Endothelial cell of umbilical vein (primary cell): Measurements from ENCODE around the gene ALK. TPM values are rescaled to one million over a fixed set of nuclear protein-coding genes. Genes with fewer than 3 reads are reported as not detected.

Experiments
- BruUV-seq: library from RNA; stranded (reverse); fragments of 400-500 nt; replicated peaks from 2 replicates; lab custom pipeline; 2021; lab: Mats Ljungman, UMichigan
- CTCF ChIA-PET: fragments of 300-600, 350-600 bp; sonication (Branson Sonifier 250); formaldehyde crosslinking; loops from one replicate; lab custom pipeline; 2021; ENCODE audit warnings: antibody characterized with exemption, inconsistent platforms; lab: Charles Lee
- POLR2A ChIA-PET: fragments of 300-600, 350-600 bp; sonication (Branson Sonifier 250); formaldehyde crosslinking; loops from one replicate; lab custom pipeline; 2021; ENCODE audit warnings: antibody characterized with exemption, inconsistent platforms; lab: Charles Lee
- DNase-seq: peaks from one replicate; pipeline ENCODE4 v3.0.0-alpha.2; 2011; ENCODE audit warnings: low read depth, low spot score
- FAIRE-seq: peaks from 2 replicates; lab custom pipeline; 2011; peaks lifted over from hg19 to GRCh38; lab: Jason Lieb, UNC
- H2AFZ ChIP-seq: 2 replicates; pipeline ENCODE4 v1.6.0; 2012; ENCODE audit warnings: low read depth, low read length, control low read depth, inconsistent platforms
- H3K27ac ChIP-seq: 2 replicates; pipeline ENCODE4 v1.5.1; 2011; ENCODE audit warnings: low read depth, mild to moderate bottlenecking, control low read depth, low read length, moderate library complexity; ENCODE audit not compliant: insufficient read depth
- H3K27me3 ChIP-seq, 2 experiments: 2 replicates each; pipeline versions ENCODE4 v1.6.0 to v1.6.1; 2011; ENCODE audit warnings: low read length in 2 of 2, mixed read lengths in 1 of 2; ENCODE audit not compliant: control insufficient read depth in 2 of 2, insufficient read depth in 2 of 2
- H3K36me3 ChIP-seq, 2 experiments: 2 replicates in 1 of 2; 3 replicates in 1 of 2; pipeline ENCODE4 v1.5.1; 2011; ENCODE audit warnings: low read length in 2 of 2, mild to moderate bottlenecking in 1 of 2, moderate library complexity in 1 of 2; ENCODE audit not compliant: control insufficient read depth in 2 of 2, insufficient read depth in 2 of 2; ENCODE audit errors: extremely low read depth in 1 of 2
- H3K4me1 ChIP-seq: 3 replicates; pipeline ENCODE4 v1.5.1; 2011; ENCODE audit warnings: mild to moderate bottlenecking, low read length; ENCODE audit not compliant: control insufficient read depth, insufficient read depth; ENCODE audit errors: extremely low read depth
- H3K4me2 ChIP-seq: 2 replicates; pipeline ENCODE4 v1.6.1; 2011; ENCODE audit warnings: low read length, control low read depth, mixed read lengths; ENCODE audit not compliant: insufficient read depth
- H3K4me3 ChIP-seq, 3 experiments: fragments of 200-600 bp in 1 of 3; sonication (generic), shearing (Covaris generic) in 1 of 3; replicated peaks in 1 of 3; 2 replicates each; pipeline ENCODE4 v1.5.1; 2011 to 2016; ENCODE audit warnings: control low read depth in 3 of 3, low read length in 3 of 3, mild to moderate bottlenecking in 2 of 3, inconsistent platforms in 1 of 3, low read depth in 1 of 3, moderate library complexity in 1 of 3; ENCODE audit not compliant: insufficient read depth in 1 of 3
- H3K79me2 ChIP-seq: 2 replicates; pipeline ENCODE4 v1.6.0; 2012; ENCODE audit warnings: low read length, inconsistent platforms; ENCODE audit not compliant: control insufficient read depth, insufficient read depth
- H3K9ac ChIP-seq: replicated peaks from 2 replicates; pipeline ENCODE3; 2011; ENCODE audit warnings: low read length, control low read depth; ENCODE audit not compliant: insufficient read depth; ENCODE audit errors: extremely low read depth
- H3K9me1 ChIP-seq: replicated peaks from 3 replicates; pipeline ENCODE4 v1.6.0; 2011; ENCODE audit warnings: mild to moderate bottlenecking, low read length; ENCODE audit not compliant: control insufficient read depth, insufficient read depth; ENCODE audit errors: extremely low read depth
- H3K9me3 ChIP-seq: replicated peaks from 2 replicates; pipeline ENCODE4 v1.5.1; 2012; ENCODE audit warnings: low read length, inconsistent platforms; ENCODE audit not compliant: control insufficient read depth, insufficient read depth
- H4K20me1 ChIP-seq: replicated peaks from 2 replicates; pipeline ENCODE3; 2011; ENCODE audit warnings: mild to moderate bottlenecking, low read length; ENCODE audit not compliant: control insufficient read depth, insufficient read depth; ENCODE audit errors: extremely low read depth
- EZH2 ChIP-seq: IDR thresholded peaks from 2 replicates; pipeline ENCODE4 v1.6.1; 2012; ENCODE audit warnings: borderline replicate concordance, low read depth, mild to moderate bottlenecking, moderate library complexity, low read length, inconsistent platforms; ENCODE audit not compliant: severe bottlenecking
- FOS ChIP-seq: IDR thresholded peaks from 2 replicates; pipeline ENCODE4 v1.6.1; 2011; ENCODE audit warnings: mild to moderate bottlenecking, low read length, moderate library complexity, borderline replicate concordance; ENCODE audit not compliant: insufficient read depth
- GATA2 ChIP-seq: IDR thresholded peaks from 2 replicates; pipeline ENCODE4 v1.7.0; 2011; ENCODE audit warnings: low read depth, mild to moderate bottlenecking, moderate library complexity, mixed read lengths, low read length; ENCODE audit not compliant: insufficient read length, insufficient read depth
- JUN ChIP-seq: IDR thresholded peaks from 2 replicates; pipeline ENCODE4 v1.6.1; 2011; ENCODE audit warnings: borderline replicate concordance, low read depth; ENCODE audit not compliant: insufficient read length, insufficient read depth
- POLR2A ChIP-seq: IDR thresholded peaks from 2 replicates; pipeline ENCODE4 v1.6.1; 2012; ENCODE audit warnings: low read depth, mild to moderate bottlenecking, control low read depth, low read length
- POLR2AphosphoS5 ChIP-seq: IDR thresholded peaks from 2 replicates; pipeline ENCODE4 v1.6.1; 2012; ENCODE audit warnings: low read depth, mild to moderate bottlenecking, control low read depth, low read length, moderate library complexity; ENCODE audit not compliant: insufficient read depth
- dilution Hi-C: fragments of 300-500 bp; cut with MboI; formaldehyde crosslinking; loops from one replicate; pipeline ENCODE4 v1.15.0; 2019; ENCODE audit warnings: low sequenced_read_pairs; ENCODE audit not compliant: extremely low pct_ligation_motif_present
- intact Hi-C: fragments of 100-400 bp; cut with micrococcal nuclease; formaldehyde crosslinking; loops from one replicate; pipeline ENCODE4 v1.10.0; 2022
- polyA plus RNA-seq, 4 experiments: library from polyadenylated mRNA; depleted of rRNA in 3 of 4; stranded (reverse) in 3 of 4; unstranded in 1 of 4; fragments of >200 nt; gene quantifications; 2 replicates each; pipeline versions ENCODE4 v1.2.1 to v1.2.3, GENCODE V29; 2011 to 2012; ENCODE audit warnings: missing spikeins in 1 of 4
- total RNA-seq: library from RNA; stranded (reverse); gene quantifications from 2 replicates; pipeline ENCODE4 v1.2.3, GENCODE V29; 2021

The ALK gene
- total and polyA plus RNA-seq, 2 donors (not counting 3 experiments of a cell fraction or from before 2014, with no cell fraction given) = not detected

GRCh38 chr2:29353403-29353991 lies 567.9 kb downstream of the ALK start:
- Histone ChIP-seq H3K79me2 (no peaks in the 10 kb centered on the region), H3K9me3 (no peaks in the 10 kb centered on the region), H3K4me1 (no peaks in the 10 kb centered on the region), H3K4me2 (no peak overlapping the region), H3K36me3 (no peaks in the 10 kb centered on the region), H3K9ac (no peak overlapping the region), H3K9me1 (no peaks in the 10 kb centered on the region), H4K20me1 (no peaks in the 10 kb centered on the region), H3K27me3 (no peaks in the 10 kb centered on the region), H2AFZ (no peak overlapping the region), H3K27ac (no peak overlapping the region), H3K4me3 (no peak overlapping the region)
- no peak for FAIRE-seq
- ChIA-PET POLR2A (no interaction called here), CTCF (no interaction called here)
- intact Hi-C loops = no loop called here
- no peak for DNase-seq
- TF ChIP-seq POLR2AphosphoS5 (no peak), JUN (no peak)
- no TSS peak for BruUV-seq
- dilution Hi-C loops = no loop called here

GRCh38 chr2:29351916-29352591 lies 569.3 kb downstream of the ALK start:
- TF ChIP-seq FOS (no peak), EZH2 (no peak), GATA2 (no peak), POLR2A (no peak)
- Histone ChIP-seq H3K9ac (no peak overlapping the region), H3K9me1 (no peaks in the 10 kb centered on the region), H3K4me3 (no peak overlapping the region), H3K4me2 (no peak overlapping the region), H3K27me3 (no peaks in the 10 kb centered on the region), H3K79me2 (no peaks in the 10 kb centered on the region), H3K4me1 (no peaks in the 10 kb centered on the region), H4K20me1 (no peaks in the 10 kb centered on the region), H3K36me3 (no peaks in the 10 kb centered on the region), H3K27ac (no peak overlapping the region), H3K9me3 (no peaks in the 10 kb centered on the region), H2AFZ (no peak overlapping the region)
- BruUV-seq = no TSS peak
- no peak for FAIRE-seq
- CTCF ChIA-PET = no interaction called here
- intact Hi-C loops = no loop called here
- POLR2A ChIA-PET = no interaction called here
- dilution Hi-C loops = no loop called here
- no peak for DNase-seq
